DOHH2 (cell line): Measurements from ENCODE around the gene ADGRB3.

ENCODE experiments used
- EZH2phosphoT487 ChIP-seq: fragments of 200-600 bp; sonication (generic); IDR thresholded peaks from 2 replicates; pipeline ENCODE4 v1.6.1; 2017; ENCODE audit warnings: borderline replicate concordance, mild to moderate bottlenecking, antibody characterized with exemption, low read length, moderate library complexity, mixed read lengths
- TF ChIP-seq, protein P1 (sequence below): fragments of 200-600 bp; sonication (generic); IDR thresholded peaks from one replicate; pipeline ENCODE4 v1.5.1; 2014; ENCODE audit warnings: antibody characterized with exemption, mild to moderate bottlenecking, low read depth, low read length; ENCODE audit not compliant: poor library complexity, severe bottlenecking

DNA sequence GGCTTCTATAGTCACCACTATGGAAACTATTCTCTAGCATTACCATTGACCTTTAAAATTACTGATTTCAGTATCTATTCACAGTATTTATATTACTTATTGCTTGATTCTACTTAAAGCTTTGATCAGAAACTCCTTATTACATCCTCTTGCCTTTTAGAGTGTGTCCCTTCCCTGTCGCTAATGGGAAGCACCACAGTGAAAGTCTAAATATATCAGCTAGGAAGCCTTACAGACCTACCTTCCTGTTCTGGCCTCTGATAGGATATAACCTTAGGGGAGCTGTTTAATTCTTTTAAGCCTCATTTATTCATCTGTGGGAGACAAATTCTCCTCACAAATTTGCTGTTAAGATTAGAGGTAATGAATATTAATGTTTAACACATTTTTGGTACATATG lies 122.7 kb downstream of the ADGRB3 start:
- TF ChIP-seq, protein P1, sequence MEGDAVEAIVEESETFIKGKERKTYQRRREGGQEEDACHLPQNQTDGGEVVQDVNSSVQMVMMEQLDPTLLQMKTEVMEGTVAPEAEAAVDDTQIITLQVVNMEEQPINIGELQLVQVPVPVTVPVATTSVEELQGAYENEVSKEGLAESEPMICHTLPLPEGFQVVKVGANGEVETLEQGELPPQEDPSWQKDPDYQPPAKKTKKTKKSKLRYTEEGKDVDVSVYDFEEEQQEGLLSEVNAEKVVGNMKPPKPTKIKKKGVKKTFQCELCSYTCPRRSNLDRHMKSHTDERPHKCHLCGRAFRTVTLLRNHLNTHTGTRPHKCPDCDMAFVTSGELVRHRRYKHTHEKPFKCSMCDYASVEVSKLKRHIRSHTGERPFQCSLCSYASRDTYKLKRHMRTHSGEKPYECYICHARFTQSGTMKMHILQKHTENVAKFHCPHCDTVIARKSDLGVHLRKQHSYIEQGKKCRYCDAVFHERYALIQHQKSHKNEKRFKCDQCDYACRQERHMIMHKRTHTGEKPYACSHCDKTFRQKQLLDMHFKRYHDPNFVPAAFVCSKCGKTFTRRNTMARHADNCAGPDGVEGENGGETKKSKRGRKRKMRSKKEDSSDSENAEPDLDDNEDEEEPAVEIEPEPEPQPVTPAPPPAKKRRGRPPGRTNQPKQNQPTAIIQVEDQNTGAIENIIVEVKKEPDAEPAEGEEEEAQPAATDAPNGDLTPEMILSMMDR = no peak
- TF ChIP-seq EZH2phosphoT487 = no peak
